Esophagus squamous epithelium (tissue), 5 donors: Measurements from ENCODE around the gene SDHB. TPM values are rescaled to one million over a fixed set of nuclear protein-coding genes. Genes with fewer than 3 reads are reported as not detected.

ENCODE experiments used
- DNase-seq: peaks from one replicate; lab custom pipeline; 2025; lab: John Stamatoyannopoulos, UW
- H3K27ac ChIP-seq, 4 donors: fragments of 200-600 bp; sonication (generic); one replicate each; pipeline ENCODE4 v1.5.1; 2016 to 2019; ENCODE audit warnings: mild to moderate bottlenecking in 1 of 4
- H3K27me3 ChIP-seq, 4 donors: fragments of 200-600 bp; sonication (generic); 1 replicate in 3 of 4; 2 replicates in 1 of 4; pipeline versions ENCODE4 v1.5.1 to v1.6.0; 2017 to 2021; ENCODE audit warnings: antibody characterized with exemption in 1 of 4
- H3K36me3 ChIP-seq, 3 donors: fragments of 200-600 bp; sonication (generic); one replicate each; pipeline ENCODE4 v1.5.1; 2016 to 2019
- H3K4me1 ChIP-seq, 3 donors: fragments of 200-600 bp; sonication (generic); one replicate each; pipeline ENCODE4 v1.5.1; 2017 to 2019
- H3K4me3 ChIP-seq, 4 donors: fragments of 200-600 bp; sonication (generic); 1 replicate in 3 of 4; 2 replicates in 1 of 4; pipeline ENCODE4 v1.5.1; 2016 to 2019; ENCODE audit warnings: mild to moderate bottlenecking in 2 of 4, moderate library complexity in 1 of 4
- H3K9me3 ChIP-seq, 3 donors: fragments of 200-600 bp; sonication (generic); one replicate each; pipeline ENCODE4 v1.5.1; 2016 to 2019
- POLR2A ChIP-seq, 4 donors: fragments of 450-650 bp; IDR thresholded peaks; one replicate each; pipeline ENCODE4 v1.6.1; 2017; ENCODE audit warnings: antibody characterized with exemption in 4 of 4, mild to moderate bottlenecking in 4 of 4, moderate library complexity in 3 of 4
- WGBS, 2 donors: methylation state at CpG; one replicate each; pipeline ENCODE4 v1.1.5; 2018; 5-methylcytosine and 5-hydroxymethylcytosine counted together
- intact Hi-C: fragments of 100-400 bp; cut with DNase I; formaldehyde crosslinking; loops from one replicate; pipeline ENCODE4 v1.15.0; 2022
- total RNA-seq, 4 donors: library from RNA; depleted of rRNA; stranded (reverse); fragments of >200 nt; gene quantifications; one replicate each; pipeline ENCODE4 v1.1.0, GENCODE V29; 2016
- TF ChIP-seq, protein P1 (sequence below), 6 experiments: fragments of 450-650 bp in 4 of 6; fragments of 200-600 bp in 2 of 6; sonication (generic) in 2 of 6; IDR thresholded peaks; one replicate each; pipeline ENCODE4 v1.5.1; 2016 to 2019; ENCODE audit warnings: antibody characterized with exemption in 6 of 6, mild to moderate bottlenecking in 4 of 6, moderate library complexity in 4 of 6
- donor health status: DM: yes; HTN: yes; CAD: no.

Gene SDHB
- total RNA-seq, 4 donors from 2014 or later, result 78.4 to 137 (median 119) TPM

DNA sequence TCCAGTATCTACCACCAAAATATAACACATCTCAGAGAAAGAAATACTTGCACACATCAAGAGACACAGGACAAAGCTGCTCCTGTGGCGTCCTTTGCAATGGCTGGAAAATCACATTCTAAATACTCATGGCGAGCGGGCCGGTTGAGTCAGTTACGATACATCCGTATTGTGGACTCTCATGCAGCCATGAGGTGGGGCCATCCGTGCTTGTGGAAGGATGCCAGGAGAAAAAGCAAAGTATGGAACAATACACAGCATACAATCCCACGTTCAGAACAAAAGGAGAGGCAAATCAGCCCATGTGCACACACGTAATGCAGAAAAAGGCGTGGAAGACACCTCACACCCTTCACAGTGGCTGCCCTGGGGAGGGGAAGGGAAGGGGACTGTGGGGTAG is 55.2 kb downstream of the SDHB start:
- Histone ChIP-seq H3K27ac (peak overlapping the region in 3 of 4 donors; percentile 48 to 81 (median 50)), H3K36me3 (peaks cover 6 to 89% (median 13%) of the 10 kb centered on the region in 3 donors)
- intact Hi-C loops, result no loop called here

DNA sequence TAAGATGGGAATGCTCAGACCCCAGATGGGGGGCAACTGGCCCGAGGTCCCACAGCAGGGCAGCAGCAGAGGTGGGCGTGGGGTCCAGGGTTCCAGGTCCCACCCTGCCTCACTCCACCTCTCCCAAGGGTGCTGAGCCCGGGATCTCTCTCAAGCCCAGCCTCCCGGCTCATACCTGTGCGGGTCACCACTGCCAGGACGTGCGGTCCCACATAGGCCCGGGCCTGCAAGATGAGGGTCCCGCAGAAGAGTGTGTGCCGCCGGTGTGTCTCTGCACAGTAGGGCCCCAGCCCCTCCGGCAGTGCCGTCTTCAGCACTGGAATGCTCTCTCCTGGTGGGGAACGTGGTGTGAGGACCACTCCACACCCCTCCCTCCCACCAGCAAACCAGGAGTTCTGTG is 57.0 kb downstream of the SDHB start:
- intact Hi-C loops, result no loop called here
- H3K27me3 ChIP-seq, result no peaks in the 10 kb centered on the region
- 80% methylated on average over 1 to 3 of the region's 14 CpGs for WGBS, 2 donors
- peaks cover 0 to 29% (median 0%) of the 10 kb centered on the region in 3 donors for H3K4me1 ChIP-seq
- H3K27ac ChIP-seq, result no peak overlapping the region
- no peak for DNase-seq
- no peaks in the 10 kb centered on the region for H3K9me3 ChIP-seq
- H3K36me3 ChIP-seq, result peaks cover 1 to 91% (median 6%) of the 10 kb centered on the region in 3 donors
- TF ChIP-seq POLR2A (IDR thresholded peaks at IDR 0.05), result no peak
- TF ChIP-seq, protein P1, sequence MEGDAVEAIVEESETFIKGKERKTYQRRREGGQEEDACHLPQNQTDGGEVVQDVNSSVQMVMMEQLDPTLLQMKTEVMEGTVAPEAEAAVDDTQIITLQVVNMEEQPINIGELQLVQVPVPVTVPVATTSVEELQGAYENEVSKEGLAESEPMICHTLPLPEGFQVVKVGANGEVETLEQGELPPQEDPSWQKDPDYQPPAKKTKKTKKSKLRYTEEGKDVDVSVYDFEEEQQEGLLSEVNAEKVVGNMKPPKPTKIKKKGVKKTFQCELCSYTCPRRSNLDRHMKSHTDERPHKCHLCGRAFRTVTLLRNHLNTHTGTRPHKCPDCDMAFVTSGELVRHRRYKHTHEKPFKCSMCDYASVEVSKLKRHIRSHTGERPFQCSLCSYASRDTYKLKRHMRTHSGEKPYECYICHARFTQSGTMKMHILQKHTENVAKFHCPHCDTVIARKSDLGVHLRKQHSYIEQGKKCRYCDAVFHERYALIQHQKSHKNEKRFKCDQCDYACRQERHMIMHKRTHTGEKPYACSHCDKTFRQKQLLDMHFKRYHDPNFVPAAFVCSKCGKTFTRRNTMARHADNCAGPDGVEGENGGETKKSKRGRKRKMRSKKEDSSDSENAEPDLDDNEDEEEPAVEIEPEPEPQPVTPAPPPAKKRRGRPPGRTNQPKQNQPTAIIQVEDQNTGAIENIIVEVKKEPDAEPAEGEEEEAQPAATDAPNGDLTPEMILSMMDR (IDR thresholded peaks at IDR 0.05), result no peak
- H3K4me3 ChIP-seq, result no peak overlapping the region

More for the DNA sequence above, 55.2 kb downstream of the SDHB start:
- Histone ChIP-seq H3K27me3 (no peaks in the 10 kb centered on the region), H3K9me3 (no peaks in the 10 kb centered on the region), H3K4me3 (no peak overlapping the region), H3K4me1 (peaks cover 0 to 38% (median 0%) of the 10 kb centered on the region in 3 donors)
- WGBS, 2 donors, result 44 to 57% methylated on average over 10 of the region's 10 CpGs
- DNase-seq, result no peak
- TF ChIP-seq, protein P1 (IDR thresholded peaks at IDR 0.05), result no peak
- TF ChIP-seq POLR2A (IDR thresholded peaks at IDR 0.05), result no peak

DNA sequence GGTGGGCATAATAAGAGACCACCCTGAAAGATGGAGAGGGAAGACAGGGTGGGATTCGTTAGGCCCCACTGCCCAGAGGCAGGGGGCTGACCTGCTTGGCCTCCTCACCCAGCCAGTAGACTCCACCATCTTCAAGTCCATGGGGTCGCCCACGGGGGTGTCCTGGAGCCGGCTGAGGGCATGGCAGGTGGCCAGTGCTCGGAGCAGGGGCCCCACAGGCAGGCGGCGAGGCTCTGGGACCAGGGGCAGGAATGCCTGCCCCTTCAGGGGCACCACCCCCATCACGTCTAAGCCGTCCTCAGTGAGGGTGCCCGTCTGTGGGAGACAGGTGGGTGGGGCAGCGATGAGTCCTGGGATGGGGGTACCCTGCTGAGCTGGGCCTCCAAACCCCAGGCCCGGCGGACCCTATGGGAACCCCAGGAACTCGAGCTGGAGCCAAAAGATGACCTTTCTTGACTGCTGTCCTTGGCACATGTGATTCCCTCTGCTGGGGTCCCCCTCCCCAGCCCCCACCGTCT is 60.3 kb downstream of the SDHB start:
- no peaks in the 10 kb centered on the region for H3K9me3 ChIP-seq
- no peaks in the 10 kb centered on the region for H3K27me3 ChIP-seq
- peaks cover 0 to 20% (median 0%) of the 10 kb centered on the region in 3 donors for H3K4me1 ChIP-seq
- 95 to 98% methylated on average over 4 to 12 of the region's 15 CpGs for WGBS, 2 donors
- no peak overlapping the region for H3K27ac ChIP-seq
- H3K4me3 ChIP-seq, result no peak overlapping the region
- peaks cover 0 to 91% (median 6%) of the 10 kb centered on the region in 3 donors for H3K36me3 ChIP-seq
- DNase-seq, result no peak
- intact Hi-C loops, result no loop called here
- no peak for TF ChIP-seq POLR2A (IDR thresholded peaks at IDR 0.05)
- TF ChIP-seq, protein P1 (IDR thresholded peaks at IDR 0.05), result no peak

DNA sequence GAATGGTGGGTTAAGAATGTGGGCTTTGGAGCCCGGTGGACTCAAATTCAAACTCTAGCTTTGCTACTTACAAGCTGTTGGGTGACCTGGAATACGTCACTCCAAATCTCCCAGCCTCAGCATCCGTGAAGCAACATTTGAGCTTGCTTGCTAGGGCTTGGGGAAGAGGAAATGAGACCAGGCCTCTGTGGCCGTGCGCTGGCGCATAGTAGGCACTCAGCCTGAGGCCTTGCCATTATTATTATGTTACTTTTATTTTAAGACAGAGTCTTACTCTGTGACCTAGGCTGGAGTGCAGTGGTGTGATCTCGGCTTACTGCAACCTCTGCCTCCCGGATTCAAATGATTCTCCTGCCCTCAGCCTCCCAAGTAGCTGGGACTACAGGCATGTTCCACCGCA is 61.2 kb downstream of the SDHB start:
- intact Hi-C loops, result no loop called here
- Histone ChIP-seq H3K9me3 (no peaks in the 10 kb centered on the region), H3K36me3 (peaks cover 6 to 91% (median 11%) of the 10 kb centered on the region in 3 donors), H3K4me3 (no peak overlapping the region), H3K4me1 (peaks cover 0 to 11% (median 0%) of the 10 kb centered on the region in 3 donors), H3K27ac (no peak overlapping the region), H3K27me3 (no peaks in the 10 kb centered on the region)
- WGBS, 2 donors, result 97% methylated on average over 8 of the region's 9 CpGs
- no peak for TF ChIP-seq POLR2A (IDR thresholded peaks at IDR 0.05)
- TF ChIP-seq, protein P1 (IDR thresholded peaks at IDR 0.05), result no peak
- no peak for DNase-seq

DNA sequence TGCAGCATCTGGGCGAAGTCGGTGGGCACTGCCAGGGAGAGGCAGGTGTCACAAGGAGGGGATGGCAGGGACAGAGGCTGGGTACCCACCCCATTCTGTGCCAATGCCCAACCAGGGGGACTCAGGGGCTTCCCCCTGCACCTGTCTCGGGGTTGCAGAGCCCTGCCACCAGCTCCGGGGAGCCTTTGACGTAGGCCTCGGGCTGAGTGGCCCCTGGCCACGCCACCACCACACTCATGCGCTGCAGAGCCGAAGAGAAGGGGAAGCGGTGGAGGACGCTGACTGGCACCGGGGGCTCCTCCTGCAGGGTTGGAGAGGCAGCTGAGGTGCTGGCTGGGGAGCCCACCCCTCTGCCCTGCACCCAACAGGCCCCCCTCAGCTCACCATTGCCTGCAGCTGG is 61.7 kb downstream of the SDHB start:
- Histone ChIP-seq H3K4me3 (no peak overlapping the region), H3K9me3 (no peaks in the 10 kb centered on the region), H3K27me3 (no peaks in the 10 kb centered on the region), H3K36me3 (peaks cover 11 to 91% (median 12%) of the 10 kb centered on the region in 3 donors), H3K4me1 (peaks cover 0 to 10% (median 0%) of the 10 kb centered on the region in 3 donors), H3K27ac (no peak overlapping the region)
- no peak for DNase-seq
- intact Hi-C loops, result no loop called here
- WGBS, 2 donors, result 90% methylated on average over 4 of the region's 12 CpGs; no CpG with 5 or more reads in 1 of the 2 donors
- TF ChIP-seq, protein P1 (IDR thresholded peaks at IDR 0.05), result no peak
- TF ChIP-seq POLR2A (IDR thresholded peaks at IDR 0.05), result no peak
